Fibroblast of lung (primary cell): Measurements from ENCODE around the gene TMEM163. TPM values are rescaled to one million over a fixed set of nuclear protein-coding genes. Genes with fewer than 3 reads are reported as not detected.

Experiments
- DNase-seq, 2 donors: peaks; one replicate each; pipeline versions ENCODE4 v3.0.0 to v3.0.0-alpha.2; 2010; ENCODE audit warnings: low read depth in 2 of 2
- H2AFZ ChIP-seq: 2 replicates; pipeline ENCODE4 v1.5.1; 2012; ENCODE audit warnings: low read length, control low read depth, inconsistent platforms
- H3K27ac ChIP-seq: 2 replicates; pipeline ENCODE4 v1.5.1; 2011; ENCODE audit warnings: low read length, control low read depth; ENCODE audit not compliant: insufficient read depth
- H3K27me3 ChIP-seq: 2 replicates; pipeline ENCODE4 v1.5.1; 2011; ENCODE audit warnings: mild to moderate bottlenecking, low read length; ENCODE audit not compliant: control insufficient read depth, insufficient read depth
- H3K36me3 ChIP-seq: 2 replicates; pipeline ENCODE4 v1.5.1; 2011; ENCODE audit warnings: low read length; ENCODE audit not compliant: control insufficient read depth, insufficient read depth
- H3K4me1 ChIP-seq: 2 replicates; pipeline ENCODE4 v1.5.1; 2011; ENCODE audit warnings: low read length; ENCODE audit not compliant: control insufficient read depth, insufficient read depth; ENCODE audit errors: extremely low read depth
- H3K4me2 ChIP-seq: 2 replicates; pipeline ENCODE4 v1.5.1; 2011; ENCODE audit warnings: low read length, control low read depth; ENCODE audit not compliant: insufficient read depth; ENCODE audit errors: extremely low read depth
- H3K4me3 ChIP-seq, 4 experiments: fragments of 200-600 bp in 1 of 4; sonication (generic) in 1 of 4; replicated peaks in 1 of 4; 2 replicates each; pipeline ENCODE4 v1.5.1; 2011 to 2016; ENCODE audit warnings: low read length in 4 of 4, low read depth in 3 of 4, mild to moderate bottlenecking in 3 of 4, control low read depth in 2 of 4, inconsistent platforms in 1 of 4, mixed read lengths in 1 of 4; ENCODE audit not compliant: insufficient read depth in 1 of 4; ENCODE audit errors: control extremely low read depth in 1 of 4
- H3K79me2 ChIP-seq: 2 replicates; pipeline ENCODE4 v1.5.1; 2012; ENCODE audit warnings: mild to moderate bottlenecking, low read length, inconsistent platforms; ENCODE audit not compliant: control insufficient read depth, insufficient read depth
- H3K9ac ChIP-seq: 2 replicates; pipeline ENCODE4 v1.5.1; 2011; ENCODE audit warnings: mild to moderate bottlenecking, low read length, control low read depth; ENCODE audit not compliant: insufficient read depth
- H3K9me3 ChIP-seq: 2 replicates; pipeline ENCODE4 v1.5.1; 2012; ENCODE audit warnings: low read depth, low read length; ENCODE audit not compliant: control insufficient read depth, insufficient read depth
- H4K20me1 ChIP-seq: 2 replicates; pipeline ENCODE4 v1.5.1; 2011; ENCODE audit warnings: low read length; ENCODE audit not compliant: control insufficient read depth, insufficient read depth; ENCODE audit errors: extremely low read depth
- CTCF ChIP-seq, 2 donors: IDR thresholded peaks in 1 of 2; conservative IDR thresholded peaks in 1 of 2; 1 replicate in 1 of 2; 2 replicates in 1 of 2; pipeline ENCODE4 v1.5.1; 2011 to 2012; ENCODE audit warnings: low read length in 2 of 2, control low read depth in 1 of 2, inconsistent platforms in 1 of 2, low read depth in 1 of 2, mild to moderate bottlenecking in 1 of 2
- EZH2 ChIP-seq: IDR thresholded peaks from 2 replicates; pipeline ENCODE4 v1.5.1; 2012; ENCODE audit warnings: low read length, control low read depth, mild to moderate bottlenecking; ENCODE audit errors: missing control alignments
- polyA plus RNA-seq, 2 donors: library from polyadenylated mRNA; depleted of rRNA in 1 of 2; stranded (reverse) in 1 of 2; unstranded in 1 of 2; fragments of >200 nt; gene quantifications; 2 replicates each; pipeline ENCODE4 v1.2.1, GENCODE V29; 2011 to 2012; ENCODE audit warnings: missing spikeins in 1 of 2
- total RNA-seq: library from RNA; depleted of rRNA; stranded (reverse); fragments of >200 nt; gene quantifications from 2 replicates; pipeline ENCODE4 v1.2.1, GENCODE V29; 2014

TMEM163 gene
- total and polyA plus RNA-seq, 2 donors (not counting 1 experiment from before 2014, with no cell fraction given): under 0.01 to 0.03 TPM

DNA sequence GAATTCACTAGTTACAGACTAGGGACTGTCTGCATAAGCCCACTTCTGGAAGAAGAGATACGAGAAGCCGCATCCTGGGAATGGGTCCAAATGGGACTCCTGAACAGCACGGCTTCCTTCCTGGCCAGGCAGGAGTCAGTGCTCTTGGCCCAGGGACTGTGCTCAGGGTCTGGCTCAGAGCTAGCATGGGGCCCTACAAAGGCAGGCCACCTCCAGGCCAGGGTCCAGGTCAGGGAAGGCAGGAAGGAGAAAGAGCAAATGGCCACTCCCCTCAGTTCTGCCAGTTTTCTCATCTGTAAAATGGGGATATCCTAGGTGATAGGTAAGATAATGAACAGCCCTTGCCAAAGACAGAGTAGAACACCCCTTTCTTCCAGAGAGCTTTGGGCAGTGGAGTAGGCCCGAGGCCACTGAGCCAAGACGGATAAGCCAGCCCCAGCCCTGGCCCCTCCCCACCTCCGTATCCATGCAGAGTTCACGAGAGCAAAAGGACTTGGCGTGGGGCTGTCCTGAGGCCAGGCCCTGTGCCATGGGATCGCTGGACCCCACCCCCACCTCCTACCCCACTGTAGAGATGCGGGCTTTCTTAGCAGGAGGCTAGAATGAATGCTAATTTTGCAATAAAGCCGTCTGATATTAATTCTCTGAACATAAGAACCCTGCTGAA is 274.9 kb downstream of the TMEM163 start:
- Histone ChIP-seq H3K4me1 (peaks cover 12% of the 10 kb centered on the region), H2AFZ (no peak overlapping the region), H3K4me2 (no peak overlapping the region), H3K9me3 (no peaks in the 10 kb centered on the region), H4K20me1 (no peaks in the 10 kb centered on the region), H3K9ac (no peak overlapping the region), H3K36me3 (peaks cover 7% of the 10 kb centered on the region), H3K79me2 (no peaks in the 10 kb centered on the region), H3K27ac (no peak overlapping the region), H3K4me3 (no peak overlapping the region), H3K27me3 (no peaks in the 10 kb centered on the region)
- no peak for DNase-seq
- TF ChIP-seq CTCF (conservative IDR thresholded peaks at IDR 0.05 in 1 of 2, IDR thresholded peaks at IDR 0.05 in 1 of 2; ENCODE audit: low read depth in 1 of 2, low read length in 2 of 2) (no peak), EZH2 (no peak)

- TF ChIP-seq EZH2 (no peak), CTCF (conservative IDR thresholded peaks at IDR 0.05 in 1 of 2, IDR thresholded peaks at IDR 0.05 in 1 of 2; ENCODE audit: low read depth in 1 of 2, low read length in 2 of 2) (no peak)
- Histone ChIP-seq H3K79me2 (no peaks in the 10 kb centered on the region), H3K36me3 (peaks cover 4% of the 10 kb centered on the region), H3K9me3 (no peaks in the 10 kb centered on the region), H3K4me2 (no peak overlapping the region), H3K9ac (no peak overlapping the region), H2AFZ (no peak overlapping the region), H3K27me3 (no peaks in the 10 kb centered on the region), H3K27ac (no peak overlapping the region), H4K20me1 (no peaks in the 10 kb centered on the region), H3K4me1 (peaks cover 7% of the 10 kb centered on the region), H3K4me3 (no peak overlapping the region)
- no peak for DNase-seq
Measured at GRCh38 chr2:134441153-134441863, 277.5 kb downstream of the TMEM163 start.

DNA sequence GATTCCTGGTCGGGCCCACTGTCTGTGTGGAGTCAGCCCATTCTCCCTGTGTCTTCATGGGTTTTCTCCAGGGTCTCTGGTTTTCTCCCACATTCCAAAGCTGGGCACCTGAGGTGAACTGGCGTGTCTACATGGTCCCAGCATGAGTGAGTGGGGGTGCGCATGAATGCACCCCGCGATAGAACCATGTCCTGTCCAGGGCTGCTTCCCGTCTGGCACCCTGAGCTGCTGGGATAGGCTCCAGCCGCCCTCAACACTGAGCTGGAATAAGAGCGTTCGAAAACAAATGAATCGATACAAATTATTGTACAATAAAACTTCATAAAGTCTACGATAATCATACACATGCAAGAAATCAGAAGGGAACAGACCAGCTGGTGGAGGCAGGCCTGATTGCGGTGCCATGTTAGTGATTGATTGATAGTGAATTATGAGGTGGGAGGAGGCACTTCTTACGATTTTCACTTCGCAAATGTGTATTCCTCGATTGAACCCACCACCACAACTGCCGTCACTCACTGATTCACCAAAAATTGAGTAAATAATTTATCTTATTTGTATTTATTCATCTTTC is 278.4 kb downstream of the TMEM163 start:
- peaks cover 5% of the 10 kb centered on the region for H3K36me3 ChIP-seq
- TF ChIP-seq EZH2 (no peak), CTCF (conservative IDR thresholded peaks at IDR 0.05 in 1 of 2, IDR thresholded peaks at IDR 0.05 in 1 of 2; ENCODE audit: low read depth in 1 of 2, low read length in 2 of 2) (no peak)

More for the DNA sequence above, 278.4 kb downstream of the TMEM163 start:
- H2AFZ ChIP-seq: no peak overlapping the region
- H3K4me3 ChIP-seq: no peak overlapping the region
- no peak overlapping the region for H3K9ac ChIP-seq
- H4K20me1 ChIP-seq: no peaks in the 10 kb centered on the region
- no peaks in the 10 kb centered on the region for H3K9me3 ChIP-seq
- DNase-seq: no peak
- no peak overlapping the region for H3K27ac ChIP-seq
- H3K27me3 ChIP-seq: no peaks in the 10 kb centered on the region
- no peaks in the 10 kb centered on the region for H3K79me2 ChIP-seq
- H3K4me2 ChIP-seq: no peak overlapping the region
- H3K4me1 ChIP-seq: peaks cover under 1% of the 10 kb centered on the region
